Esophagus squamous epithelium (tissue), 4 donors: ENCODE results near the gene PLXNC1.

Source experiments
- POLR2A ChIP-seq, 4 donors: fragments of 450-650 bp; IDR thresholded peaks; one replicate each; pipeline ENCODE4 v1.6.1; 2017; ENCODE audit warnings: antibody characterized with exemption in 4 of 4, mild to moderate bottlenecking in 4 of 4, moderate library complexity in 3 of 4
- TF ChIP-seq, protein P1 (sequence below), 6 experiments: fragments of 450-650 bp in 4 of 6; fragments of 200-600 bp in 2 of 6; sonication (generic) in 2 of 6; IDR thresholded peaks; one replicate each; pipeline ENCODE4 v1.5.1; 2016 to 2019; ENCODE audit warnings: antibody characterized with exemption in 6 of 6, mild to moderate bottlenecking in 4 of 6, moderate library complexity in 4 of 6

DNA sequence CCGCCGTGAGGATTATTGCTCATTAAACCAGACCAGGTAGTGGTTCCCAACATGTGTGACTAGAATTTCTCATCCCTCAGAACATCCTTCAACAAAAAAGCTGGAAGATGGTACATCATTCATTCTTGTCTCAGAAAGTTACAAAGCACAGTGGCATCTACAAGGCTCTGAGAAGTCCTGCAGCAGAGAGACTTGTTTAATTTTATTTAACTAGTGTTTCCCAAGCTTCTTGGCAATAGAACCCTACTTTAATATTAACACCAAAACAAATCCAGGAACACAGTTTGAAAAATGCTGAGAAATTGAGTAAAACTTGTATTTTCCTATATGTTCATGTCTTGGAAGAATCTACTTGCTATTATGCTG is 54.8 kb downstream of the PLXNC1 start:
- TF ChIP-seq, protein P1, sequence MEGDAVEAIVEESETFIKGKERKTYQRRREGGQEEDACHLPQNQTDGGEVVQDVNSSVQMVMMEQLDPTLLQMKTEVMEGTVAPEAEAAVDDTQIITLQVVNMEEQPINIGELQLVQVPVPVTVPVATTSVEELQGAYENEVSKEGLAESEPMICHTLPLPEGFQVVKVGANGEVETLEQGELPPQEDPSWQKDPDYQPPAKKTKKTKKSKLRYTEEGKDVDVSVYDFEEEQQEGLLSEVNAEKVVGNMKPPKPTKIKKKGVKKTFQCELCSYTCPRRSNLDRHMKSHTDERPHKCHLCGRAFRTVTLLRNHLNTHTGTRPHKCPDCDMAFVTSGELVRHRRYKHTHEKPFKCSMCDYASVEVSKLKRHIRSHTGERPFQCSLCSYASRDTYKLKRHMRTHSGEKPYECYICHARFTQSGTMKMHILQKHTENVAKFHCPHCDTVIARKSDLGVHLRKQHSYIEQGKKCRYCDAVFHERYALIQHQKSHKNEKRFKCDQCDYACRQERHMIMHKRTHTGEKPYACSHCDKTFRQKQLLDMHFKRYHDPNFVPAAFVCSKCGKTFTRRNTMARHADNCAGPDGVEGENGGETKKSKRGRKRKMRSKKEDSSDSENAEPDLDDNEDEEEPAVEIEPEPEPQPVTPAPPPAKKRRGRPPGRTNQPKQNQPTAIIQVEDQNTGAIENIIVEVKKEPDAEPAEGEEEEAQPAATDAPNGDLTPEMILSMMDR (IDR thresholded peaks at IDR 0.05): no peak
- no peak for TF ChIP-seq POLR2A (IDR thresholded peaks at IDR 0.05)
